Kidney (tissue), 14 donors: ENCODE results near the gene ING4. TPM values are rescaled to one million over a fixed set of nuclear protein-coding genes. Genes with fewer than 3 reads are reported as not detected.
A peak's percentile ranks its signal among the peaks of the same experiment; 100 is the strongest.

Experiments used
- DNase-seq, 5 donors: peaks; one replicate each; pipeline ENCODE4 v3.0.0-alpha.2; 2013 to 2020
- FAIRE-seq: peaks from 2 replicates; lab custom pipeline; 2012; peaks lifted over from hg19 to GRCh38; lab: Jason Lieb, UNC
- H3K27ac ChIP-seq, 2 donors: one replicate each; pipeline ENCODE4 v1.7.0; 2013; ENCODE audit warnings: low read depth in 2 of 2, low read length in 2 of 2, inconsistent platforms in 1 of 2
- H3K27me3 ChIP-seq: one replicate; pipeline ENCODE4 v1.7.1; 2013; ENCODE audit warnings: low read length, inconsistent platforms; ENCODE audit not compliant: control insufficient read depth, insufficient read depth
- H3K36me3 ChIP-seq, 3 donors: one replicate each; pipeline versions ENCODE4 v1.7.0 to v1.7.1; 2013; ENCODE audit warnings: low read length in 3 of 3, control low read depth in 1 of 3, inconsistent platforms in 1 of 3; ENCODE audit not compliant: insufficient read depth in 3 of 3, control insufficient read depth in 2 of 3
- H3K4me1 ChIP-seq, 3 donors: one replicate each; pipeline versions ENCODE4 v1.7.0 to v1.7.1; 2013; ENCODE audit warnings: low read length in 3 of 3, inconsistent platforms in 1 of 3, low read depth in 1 of 3; ENCODE audit not compliant: control insufficient read depth in 2 of 3, insufficient read depth in 2 of 3
- H3K4me3 ChIP-seq, 3 donors: one replicate each; pipeline versions ENCODE4 v1.7.0 to v1.8.1; 2013; ENCODE audit warnings: low read length in 3 of 3, control low read depth in 1 of 3, inconsistent platforms in 1 of 3
- H3K9ac ChIP-seq, 3 donors: one replicate each; pipeline versions ENCODE4 v1.7.0 to v1.7.1; 2013; ENCODE audit warnings: low read length in 3 of 3, control low read depth in 1 of 3, inconsistent platforms in 1 of 3
- H3K9me3 ChIP-seq, 3 donors: one replicate each; pipeline versions ENCODE4 v1.7.0 to v1.7.1; 2013; ENCODE audit warnings: low read length in 3 of 3, control low read depth in 1 of 3, inconsistent platforms in 1 of 3; ENCODE audit not compliant: control insufficient read depth in 2 of 3, insufficient read depth in 1 of 3
- intact Hi-C: fragments of 100-400 bp; cut with DNase I; formaldehyde crosslinking; loops from one replicate; pipeline ENCODE4 v1.11.1; 2022
- polyA plus RNA-seq: library from polyadenylated mRNA; stranded (reverse); fragments of 350-450 nt; fragmentation: Illumina TruSeq; extraction: RNeasy Lipid Tissue Mini Kit (QIAGEN cat#74804); gene quantifications from one replicate; pipeline ENCODE4 v1.2.3, GENCODE V29; 2014; ENCODE audit warnings: low read depth, low replicate concordance; ENCODE audit not compliant: insufficient read depth
- total RNA-seq: library from RNA; stranded (reverse); fragmentation: NEBNext Ultra II Directional; extraction: Animal tissue kit (Norgen Biotek cat#: 25700); gene quantifications from one replicate; pipeline ENCODE4 v1.2.1, GENCODE V29; 2021
- TF ChIP-seq, protein P1 (sequence below): IDR thresholded peaks from 3 replicates; pipeline ENCODE4 v1.5.1; 2012; ENCODE audit warnings: mild to moderate bottlenecking, moderate library complexity, borderline replicate concordance; ENCODE audit not compliant: insufficient read depth; ENCODE audit errors: extremely low read depth
- donor health status: control.
- donor health status: control.
- donor health status: control.
- donor health status: control.
- donor health status: control.
- donor health status: DM: yes; HTN: yes; CAD: no.
- donor health status: Normal renal cell carcinoma (clear cell type).

ING4 gene
- total and polyA plus RNA-seq, 2 donors from 2014 or later: 42.6 to 56.0 TPM

DNA sequence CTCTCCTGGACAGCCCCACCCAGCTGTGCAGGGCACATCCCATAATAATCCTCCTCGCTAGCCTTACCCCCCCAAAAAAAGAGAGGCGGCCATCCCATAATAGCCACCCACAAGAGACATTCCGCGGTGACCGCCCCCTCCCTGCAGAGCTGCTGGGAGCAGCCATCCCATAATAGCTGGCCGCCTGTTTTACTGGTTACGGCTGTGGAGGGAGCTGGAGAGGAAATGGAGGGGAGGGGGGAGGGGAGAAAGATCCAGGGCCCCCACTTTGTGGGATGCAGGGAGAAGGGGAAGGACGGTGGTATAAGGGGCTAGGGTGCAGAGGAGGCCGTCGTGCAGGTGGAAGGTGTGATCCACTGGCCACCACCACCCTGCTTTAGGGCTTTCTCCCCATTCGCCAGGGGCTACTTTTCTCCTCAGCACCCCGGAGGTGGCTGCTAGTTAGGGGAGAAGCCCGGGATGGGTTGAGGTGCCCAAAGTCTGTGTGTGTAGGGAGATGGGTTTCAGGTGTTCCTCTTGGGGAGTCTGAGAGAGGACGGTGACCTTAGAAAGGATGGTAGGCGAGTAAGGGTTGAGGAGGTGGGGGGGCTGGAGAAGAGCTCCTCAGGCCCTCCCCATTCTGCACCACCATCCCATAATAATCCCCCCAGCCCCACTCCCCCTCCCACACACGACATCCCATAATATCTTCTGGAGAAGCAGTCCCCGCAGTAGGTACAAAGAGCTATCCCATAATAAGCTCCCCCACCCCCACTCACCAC lies 49.7 kb downstream of the ING4 start:
- H3K27me3 ChIP-seq: no peaks in the 10 kb centered on the region
- TF ChIP-seq, protein P1, sequence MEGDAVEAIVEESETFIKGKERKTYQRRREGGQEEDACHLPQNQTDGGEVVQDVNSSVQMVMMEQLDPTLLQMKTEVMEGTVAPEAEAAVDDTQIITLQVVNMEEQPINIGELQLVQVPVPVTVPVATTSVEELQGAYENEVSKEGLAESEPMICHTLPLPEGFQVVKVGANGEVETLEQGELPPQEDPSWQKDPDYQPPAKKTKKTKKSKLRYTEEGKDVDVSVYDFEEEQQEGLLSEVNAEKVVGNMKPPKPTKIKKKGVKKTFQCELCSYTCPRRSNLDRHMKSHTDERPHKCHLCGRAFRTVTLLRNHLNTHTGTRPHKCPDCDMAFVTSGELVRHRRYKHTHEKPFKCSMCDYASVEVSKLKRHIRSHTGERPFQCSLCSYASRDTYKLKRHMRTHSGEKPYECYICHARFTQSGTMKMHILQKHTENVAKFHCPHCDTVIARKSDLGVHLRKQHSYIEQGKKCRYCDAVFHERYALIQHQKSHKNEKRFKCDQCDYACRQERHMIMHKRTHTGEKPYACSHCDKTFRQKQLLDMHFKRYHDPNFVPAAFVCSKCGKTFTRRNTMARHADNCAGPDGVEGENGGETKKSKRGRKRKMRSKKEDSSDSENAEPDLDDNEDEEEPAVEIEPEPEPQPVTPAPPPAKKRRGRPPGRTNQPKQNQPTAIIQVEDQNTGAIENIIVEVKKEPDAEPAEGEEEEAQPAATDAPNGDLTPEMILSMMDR: no peak
- H3K4me3 ChIP-seq: peak overlapping the region; percentile 31 to 33 (median 32)
- no peaks in the 10 kb centered on the region for H3K9me3 ChIP-seq
- H3K9ac ChIP-seq: peak overlapping the region; percentile 4 to 63 (median 55)
- intact Hi-C loops: no loop called here
- DNase-seq (peak; percentile 93 to 97 (median 94)), FAIRE-seq (no peak)
- H3K4me1 ChIP-seq: peaks cover 7 to 28% (median 23%) of the 10 kb centered on the region in 3 donors
- H3K27ac ChIP-seq: peak overlapping the region; percentile 94 to 95
- no peaks in the 10 kb centered on the region for H3K36me3 ChIP-seq

GRCh38 chr12:6612652-6613014 lies 50.3 kb downstream of the ING4 start:
- peak overlapping the region in 1 of 3 donors; percentile 33 for H3K4me3 ChIP-seq
- intact Hi-C loops: no loop called here
- no peak for FAIRE-seq
- TF ChIP-seq, protein P1: no peak
- no peaks in the 10 kb centered on the region for H3K36me3 ChIP-seq
- H3K27ac ChIP-seq: peak overlapping the region; percentile 94 to 95
- H3K27me3 ChIP-seq: no peaks in the 10 kb centered on the region
- no peak for DNase-seq
- peaks cover 7 to 25% (median 23%) of the 10 kb centered on the region in 3 donors for H3K4me1 ChIP-seq
- peak overlapping the region in 1 of 3 donors; percentile 34 for H3K9ac ChIP-seq
- H3K9me3 ChIP-seq: no peaks in the 10 kb centered on the region

DNA sequence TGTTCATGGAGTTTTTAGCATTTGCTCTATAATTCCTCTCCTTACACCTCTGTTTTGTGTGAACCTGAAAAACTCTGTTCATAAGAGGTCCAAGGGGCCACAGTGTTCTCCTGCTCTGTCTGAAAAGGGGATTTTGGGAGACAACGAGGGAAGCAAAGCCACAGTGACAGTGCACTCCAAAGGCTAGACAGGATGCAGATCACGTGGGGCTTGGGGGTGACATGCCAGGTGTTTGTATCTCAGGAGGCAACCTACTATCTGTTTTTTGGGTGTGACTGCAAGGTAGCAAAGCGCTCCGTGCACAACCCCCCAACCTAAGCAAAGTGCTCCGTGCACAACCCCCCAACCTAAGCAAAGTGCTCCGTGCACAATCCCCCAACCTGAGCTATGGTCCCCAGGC lies 50.7 kb downstream of the ING4 start:
- TF ChIP-seq, protein P1: no peak
- Histone ChIP-seq H3K27me3 (no peaks in the 10 kb centered on the region), H3K9me3 (no peaks in the 10 kb centered on the region), H3K36me3 (no peaks in the 10 kb centered on the region), H3K27ac (peak overlapping the region; percentile 94 to 95), H3K4me3 (no peak overlapping the region), H3K4me1 (peaks cover 7 to 25% (median 23%) of the 10 kb centered on the region in 3 donors), H3K9ac (peak overlapping the region in 2 of 3 donors; percentile 22 to 34)
- DNase-seq (no peak), FAIRE-seq (no peak)
- intact Hi-C loops: no loop called here
